ENCODE data around the gene CBFA2T3. TPM values are rescaled to one million over a fixed set of nuclear protein-coding genes. Genes with fewer than 3 reads are reported as not detected.

CBFA2T3 gene
- total RNA-seq, 1 experiment from 2014 or later: 2.9 TPM

DNA sequence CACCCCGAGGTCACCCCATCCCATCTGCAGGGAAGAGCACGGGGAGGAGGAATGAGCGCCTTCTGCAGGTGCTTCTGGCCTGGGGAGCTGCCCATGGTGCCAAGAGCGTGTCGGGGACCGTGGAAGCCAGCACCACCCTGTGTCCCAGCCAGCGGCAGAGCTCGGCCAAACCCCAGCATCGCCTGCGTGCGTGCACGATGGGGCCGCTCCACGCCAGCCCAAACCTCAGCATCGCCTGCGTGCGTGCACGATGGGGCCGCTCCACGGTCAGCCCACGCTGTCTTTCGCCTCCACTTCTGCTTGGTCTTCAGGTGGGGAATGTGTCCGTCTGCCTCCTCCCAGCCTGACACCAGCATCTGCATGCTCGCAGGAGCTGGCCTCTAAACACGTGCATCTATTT lies 134.2 kb downstream of the CBFA2T3 start:
- Histone ChIP-seq H2BK20ac (ENCODE audit: low read depth, low read length, poor library complexity, severe bottlenecking) (no peak overlapping the region), H3K27me3 (ENCODE audit: insufficient read depth, low read length) (no peaks in the 10 kb centered on the region), H3K79me1 (ENCODE audit: insufficient read depth, low read depth, low read length, poor library complexity, severe bottlenecking) (no peaks in the 10 kb centered on the region), H3K9ac (ENCODE audit: extremely low read depth, insufficient read length, low read length) (no peak overlapping the region), H3K27ac (ENCODE audit: insufficient read length, low read depth, low read length) (no peak overlapping the region), H3K4me1 (ENCODE audit: insufficient read depth, low read length) (no peaks in the 10 kb centered on the region), H2AK5ac (ENCODE audit: insufficient read length, low read length) (no peak overlapping the region), H3K14ac (ENCODE audit: insufficient read depth, low read length) (no peak overlapping the region), H3K9me3 (ENCODE audit: control insufficient read depth, low read depth, low read length) (no peaks in the 10 kb centered on the region), H3K23me2 (ENCODE audit: insufficient read length, low read depth, low read length, poor library complexity, severe bottlenecking) (no peaks in the 10 kb centered on the region), H2BK120ac (ENCODE audit: low read depth, low read length, poor library complexity, severe bottlenecking) (no peak overlapping the region), H4K5ac (ENCODE audit: insufficient read length, low read depth, low read length) (no peak overlapping the region), H4K8ac (replicated peaks; ENCODE audit: insufficient read length, low read depth, low read length) (no peak overlapping the region), H4K91ac (ENCODE audit: insufficient read length, low read depth, low read length) (no peak overlapping the region), H3K18ac (ENCODE audit: insufficient read length, low read depth, low read length) (no peak overlapping the region), H2AFZ (ENCODE audit: low read length) (no peak overlapping the region), H3K23ac (ENCODE audit: insufficient read length, low read depth, low read length) (no peak overlapping the region), H2BK15ac (ENCODE audit: low read depth, low read length) (no peak overlapping the region), H3K56ac (ENCODE audit: insufficient read length, low read depth, low read length) (no peak overlapping the region), H3K4me2 (ENCODE audit: insufficient read depth, insufficient read length, low read length) (no peak overlapping the region), H4K20me1 (ENCODE audit: control insufficient read depth, insufficient read depth, insufficient read length) (no peaks in the 10 kb centered on the region), H2BK12ac (ENCODE audit: insufficient read length, low read depth, low read length) (no peak overlapping the region), H3K4ac (ENCODE audit: low read depth, low read length) (no peak overlapping the region), H3K79me2 (ENCODE audit: insufficient read depth, low read length) (no peaks in the 10 kb centered on the region), H3T11ph (ENCODE audit: low read length) (no peak overlapping the region), H2BK5ac (ENCODE audit: insufficient read length, low read length) (no peak overlapping the region)
- H3K36me3 Mint-ChIP-seq (ENCODE audit: insufficient read depth in 1 of 3, low read depth in 3 of 3): peaks cover 4 to 11% (median 9%) of the 10 kb centered on the region in 3 experiments; a peak in 6 of 7 replicates
- H3K4me1 Mint-ChIP-seq: no peaks in the 10 kb centered on the region
- TF ChIP-seq, protein P1, sequence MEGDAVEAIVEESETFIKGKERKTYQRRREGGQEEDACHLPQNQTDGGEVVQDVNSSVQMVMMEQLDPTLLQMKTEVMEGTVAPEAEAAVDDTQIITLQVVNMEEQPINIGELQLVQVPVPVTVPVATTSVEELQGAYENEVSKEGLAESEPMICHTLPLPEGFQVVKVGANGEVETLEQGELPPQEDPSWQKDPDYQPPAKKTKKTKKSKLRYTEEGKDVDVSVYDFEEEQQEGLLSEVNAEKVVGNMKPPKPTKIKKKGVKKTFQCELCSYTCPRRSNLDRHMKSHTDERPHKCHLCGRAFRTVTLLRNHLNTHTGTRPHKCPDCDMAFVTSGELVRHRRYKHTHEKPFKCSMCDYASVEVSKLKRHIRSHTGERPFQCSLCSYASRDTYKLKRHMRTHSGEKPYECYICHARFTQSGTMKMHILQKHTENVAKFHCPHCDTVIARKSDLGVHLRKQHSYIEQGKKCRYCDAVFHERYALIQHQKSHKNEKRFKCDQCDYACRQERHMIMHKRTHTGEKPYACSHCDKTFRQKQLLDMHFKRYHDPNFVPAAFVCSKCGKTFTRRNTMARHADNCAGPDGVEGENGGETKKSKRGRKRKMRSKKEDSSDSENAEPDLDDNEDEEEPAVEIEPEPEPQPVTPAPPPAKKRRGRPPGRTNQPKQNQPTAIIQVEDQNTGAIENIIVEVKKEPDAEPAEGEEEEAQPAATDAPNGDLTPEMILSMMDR (conservative IDR thresholded peaks at IDR 0.05): no peak
- WGBS (ENCODE audit: extremely low coverage, insufficient read length, low lambda C conversion rate): no CpG with 5 or more reads among the region's 25 CpGs
- H3K27ac Mint-ChIP-seq: no peak overlapping the region
- no peak for DNase-seq
- H3K4me3 Mint-ChIP-seq: no peak overlapping the region
- H3K27me3 Mint-ChIP-seq (ENCODE audit: low read depth): no peaks in the 10 kb centered on the region
- H3K9me3 Mint-ChIP-seq: no peaks in the 10 kb centered on the region

Measured in H9 (cell line).